Upper lobe of left lung (tissue), 4 donors: ENCODE measurements around the gene STARD7.

Experiments
- CTCF ChIP-seq, 6 experiments: fragments of 450-650 bp in 4 of 6; fragments of 200-600 bp in 2 of 6; sonication (generic) in 2 of 6; IDR thresholded peaks; one replicate each; pipeline ENCODE4 v1.5.1; 2016 to 2019; ENCODE audit warnings: antibody characterized with exemption in 6 of 6
- POLR2A ChIP-seq, 4 donors: fragments of 450-650 bp; IDR thresholded peaks; one replicate each; pipeline ENCODE4 v1.5.1; 2016 to 2017; ENCODE audit warnings: antibody characterized with exemption in 4 of 4, mild to moderate bottlenecking in 2 of 4

GRCh38 chr2:96208143-96209010 lies at the start of gene STARD7:
- TF ChIP-seq CTCF (IDR thresholded peaks at IDR 0.05), result peak in 4 of 6 experiments; percentile 31 to 55 (median 41)
- TF ChIP-seq POLR2A (IDR thresholded peaks at IDR 0.05), result peak; percentile 63 to 99 (median 92)
